Nephron progenitor cell (in vitro differentiated cells): Measurements from ENCODE around the gene RALGPS2.

ENCODE experiments used
- DNase-seq: peaks from one replicate; pipeline ENCODE4 v3.0.0; 2021
- H3K27ac Mint-ChIP-seq: 2 replicates; pipeline ENCODE4 v1.8.0; 2021; ENCODE audit warnings: mild to moderate bottlenecking, moderate library complexity, mixed read lengths
- H3K27me3 Mint-ChIP-seq: 2 replicates; pipeline ENCODE4 v1.8.0; 2021; ENCODE audit warnings: mild to moderate bottlenecking, low read depth, mixed read lengths; ENCODE audit not compliant: poor library complexity
- H3K36me3 Mint-ChIP-seq: 2 replicates; pipeline ENCODE4 v1.8.0; 2021; ENCODE audit warnings: low read depth, mixed read lengths
- H3K4me1 Mint-ChIP-seq: 2 replicates; pipeline ENCODE4 v1.8.0; 2021; ENCODE audit warnings: mixed read lengths
- H3K4me3 Mint-ChIP-seq: 2 replicates; pipeline ENCODE4 v1.8.0; 2021; ENCODE audit warnings: mild to moderate bottlenecking, moderate library complexity, mixed read lengths
- H3K9me3 Mint-ChIP-seq: 2 replicates; pipeline ENCODE4 v1.8.0; 2021; ENCODE audit warnings: mild to moderate bottlenecking, moderate library complexity, mixed read lengths
- CTCF ChIP-seq: fragments of 200-600 bp; sonication (generic); IDR thresholded peaks from 2 replicates; pipeline ENCODE4 v1.5.0; 2021; ENCODE audit warnings: antibody characterized with exemption

Gene RALGPS2

GRCh38 chr1:178881950-178882349 lies 156.9 kb downstream of the RALGPS2 start:
- Mint-ChIP-seq H3K36me3 (peaks cover 51% of the 10 kb centered on the region), H3K9me3 (no peaks in the 10 kb centered on the region), H3K4me1 (no peaks in the 10 kb centered on the region), H3K27ac (no peak overlapping the region), H3K4me3 (no peak overlapping the region), H3K27me3 (no peaks in the 10 kb centered on the region)
- no peak for TF ChIP-seq CTCF
- DNase-seq: no peak

GRCh38 chr1:178885869-178886268 lies 160.8 kb downstream of the RALGPS2 start:
- H3K4me3 Mint-ChIP-seq: no peak overlapping the region
- H3K36me3 Mint-ChIP-seq: peaks cover 42% of the 10 kb centered on the region
- H3K4me1 Mint-ChIP-seq: no peaks in the 10 kb centered on the region
- TF ChIP-seq CTCF: no peak
- H3K9me3 Mint-ChIP-seq: no peaks in the 10 kb centered on the region
- peak overlapping the region; percentile 50 for H3K27ac Mint-ChIP-seq
- no peak for DNase-seq
- no peaks in the 10 kb centered on the region for H3K27me3 Mint-ChIP-seq

- Mint-ChIP-seq H3K4me1 (no peaks in the 10 kb centered on the region), H3K27me3 (no peaks in the 10 kb centered on the region), H3K9me3 (no peaks in the 10 kb centered on the region), H3K4me3 (no peak overlapping the region), H3K36me3 (peaks cover 35% of the 10 kb centered on the region), H3K27ac (peak overlapping the region; percentile 50)
- TF ChIP-seq CTCF: no peak
- DNase-seq: no peak
These were observed 161.5 kb downstream of the RALGPS2 start for GRCh38 chr1:178886551-178886950.

GRCh38 chr1:178895928-178896327 lies 170.9 kb downstream of the RALGPS2 start:
- peaks cover 12% of the 10 kb centered on the region for H3K9me3 Mint-ChIP-seq
- no peaks in the 10 kb centered on the region for H3K4me1 Mint-ChIP-seq
- TF ChIP-seq CTCF: no peak
- H3K4me3 Mint-ChIP-seq: no peak overlapping the region
- H3K36me3 Mint-ChIP-seq: peaks cover 39% of the 10 kb centered on the region
- DNase-seq: no peak
- no peak overlapping the region for H3K27ac Mint-ChIP-seq
- H3K27me3 Mint-ChIP-seq: no peaks in the 10 kb centered on the region

GRCh38 chr1:178898401-178898800 lies 173.4 kb downstream of the RALGPS2 start:
- H3K27me3 Mint-ChIP-seq: no peaks in the 10 kb centered on the region
- no peak for DNase-seq

More at GRCh38 chr1:178898401-178898800, 173.4 kb downstream of the RALGPS2 start:
- no peak for TF ChIP-seq CTCF
- Mint-ChIP-seq H3K36me3 (peaks cover 59% of the 10 kb centered on the region), H3K4me3 (no peak overlapping the region), H3K27ac (no peak overlapping the region), H3K4me1 (no peaks in the 10 kb centered on the region), H3K9me3 (peaks cover 18% of the 10 kb centered on the region)
